LNCaP clone FGC (cell line): ENCODE measurements around the gene ZNF644.
"Not testable (repeated sequence)": the region's sequence is repeated elsewhere in the genome, so short reads cannot be mapped to it uniquely, and the experiment has no call there.

Experiments
- DNase-seq: peaks from one replicate; pipeline ENCODE4 v3.0.0-alpha.2; 2011; ENCODE audit warnings: low read depth
- H3K4me3 ChIP-seq: 2 replicates; pipeline ENCODE4 v1.5.1; 2011; ENCODE audit warnings: mild to moderate bottlenecking, low read depth, low read length, control low read depth
- CTCF ChIP-seq: IDR thresholded peaks from 2 replicates; pipeline ENCODE4 v1.5.1; 2012; ENCODE audit warnings: mild to moderate bottlenecking; ENCODE audit not compliant: control insufficient read depth, insufficient read depth; ENCODE audit errors: extremely low read depth

The ZNF644 gene

GRCh38 chr1:91021686-91022517, at the start of gene ZNF644:
Gene ZNF644 (minus strand): TSS chr1:91022035. CDS start chr1:90982353, 39,682 bp downstream.
- DNase-seq: peak; percentile 96
- H3K4me3 ChIP-seq: peak within 1 kb of the TSS; percentile 85
- TF ChIP-seq CTCF: no peak

- no peak for TF ChIP-seq CTCF
- DNase-seq: no peak
- no peak overlapping the region for H3K4me3 ChIP-seq
Observed at GRCh38 chr1:91070298-91070697, 48.5 kb upstream of the ZNF644 start.

GRCh38 chr1:91066538-91066937, 44.7 kb upstream of the ZNF644 start:
- DNase-seq: no peak
- no peak overlapping the region for H3K4me3 ChIP-seq
- TF ChIP-seq CTCF: no peak

GRCh38 chr1:91065337-91065736, 43.5 kb upstream of the ZNF644 start:
- DNase-seq: no peak
- no peak for TF ChIP-seq CTCF
- no peak overlapping the region for H3K4me3 ChIP-seq

- not testable (repeated sequence) for H3K4me3 ChIP-seq, DNase-seq
Observed at GRCh38 chr1:91063403-91063802, 41.6 kb upstream of the ZNF644 start.

- no peak for TF ChIP-seq CTCF
- no peak overlapping the region for H3K4me3 ChIP-seq
- no peak for DNase-seq
Observed at GRCh38 chr1:91059157-91059556, 37.3 kb upstream of the ZNF644 start.

GRCh38 chr1:91057784-91058183, 35.9 kb upstream of the ZNF644 start:
- no peak for TF ChIP-seq CTCF
- DNase-seq: no peak
- H3K4me3 ChIP-seq: no peak overlapping the region
